Measurements from ENCODE around the gene USP31. TPM values are rescaled to one million over a fixed set of nuclear protein-coding genes. Genes with fewer than 3 reads are reported as not detected.

Gene USP31
- total and polyA plus RNA-seq, 2 of the 8 experiments (the other 6 are each of a cell fraction or from before 2014, with no cell fraction given), result 6.7 to 19.0 TPM

- Histone ChIP-seq H3K79me2 (ENCODE audit: control insufficient read depth in 1 of 2, insufficient read depth in 2 of 2, low read length in 2 of 2) (no peaks in the 10 kb centered on the region), H2BK15ac (ENCODE audit: low read length) (no peak overlapping the region), H3K4ac (replicated peaks; ENCODE audit: insufficient read length, low read depth, low read length) (no peak overlapping the region), H3K4me1 (replicated peaks in 1 of 4; ENCODE audit: control insufficient read depth in 3 of 4, insufficient read depth in 4 of 4, low read length in 3 of 4) (peaks cover 0 to 8% (median 4%) of the 10 kb centered on the region in 4 experiments; a peak in 4 of 7 replicates), H3K36me3 (ENCODE audit: control insufficient read depth in 2 of 4, insufficient read depth in 4 of 4, low read length in 3 of 4) (no peaks in the 10 kb centered on the region), H2AK5ac (ENCODE audit: low read depth, low read length) (no peak overlapping the region), H4K20me1 (replicated peaks in 1 of 2; ENCODE audit: control insufficient read depth in 1 of 2, insufficient read depth in 2 of 2, low read length in 2 of 2) (no peaks in the 10 kb centered on the region), H3K56ac (replicated peaks; ENCODE audit: insufficient read length, low read depth, low read length) (no peak overlapping the region), H3K9ac (replicated peaks in 1 of 4; ENCODE audit: extremely low read depth in 1 of 4, low read depth in 3 of 4, low read length in 3 of 4) (no peak overlapping the region), H3K4me3 (ENCODE audit: extremely low read depth in 1 of 4, insufficient read depth in 2 of 4, low read depth in 3 of 4, low read length in 4 of 4) (no peak overlapping the region), H3K79me1 (ENCODE audit: low read depth, low read length) (no peaks in the 10 kb centered on the region), H3K9me3 (ENCODE audit: insufficient read depth in 2 of 2, low read depth in 1 of 2, low read length in 1 of 2) (no peaks in the 10 kb centered on the region), H3K18ac (ENCODE audit: extremely low read depth, low read length) (no peak overlapping the region), H2BK12ac (ENCODE audit: low read depth, low read length) (no peak overlapping the region), H3K14ac (ENCODE audit: insufficient read length) (no peak overlapping the region), H4K5ac (ENCODE audit: insufficient read length, low read depth, low read length) (no peak overlapping the region), H4K8ac (ENCODE audit: extremely low read depth, insufficient read depth, low read length) (no peak overlapping the region), H3K27ac (ENCODE audit: low read depth, low read length) (no peak overlapping the region), H3K23ac (ENCODE audit: insufficient read length) (no peak overlapping the region), H3K23me2 (ENCODE audit: low read depth, low read length) (peaks cover 8% of the 10 kb centered on the region; the same call in 1 of the 2 replicates), H2AFZ (ENCODE audit: low read length) (no peak overlapping the region; the same call in 1 of the 2 replicates), H2BK120ac (replicated peaks; ENCODE audit: low read depth, low read length) (no peak overlapping the region), H3K27me3 (replicated peaks in 1 of 4; ENCODE audit: control insufficient read depth in 3 of 4, extremely low read depth in 1 of 4, insufficient read depth in 3 of 4, low read length in 3 of 4) (peaks cover 7 to 23% (median 16%) of the 10 kb centered on the region in 4 experiments), H2BK20ac (ENCODE audit: low read length) (no peak overlapping the region), H2BK5ac (ENCODE audit: low read depth, low read length) (no peak overlapping the region), H4K91ac (replicated peaks; ENCODE audit: insufficient read length, low read length) (no peak overlapping the region), H3K4me2 (ENCODE audit: insufficient read depth in 1 of 2, low read depth in 2 of 2, low read length in 2 of 2) (no peak overlapping the region)
- FAIRE-seq, result no peak
- 87% methylated on average over 9 of the region's 11 CpGs; no CpG with 5 or more reads in 1 of the 2 experiments for whole genome bisulfite sequencing, 2 experiments (ENCODE audit: extremely low coverage in 1 of 2, insufficient coverage in 1 of 2, insufficient read length in 1 of 2, insufficient replicate concordance in 2 of 2, low coverage in 1 of 2, low lambda C conversion rate in 2 of 2, missing lambda C conversion rate in 1 of 2)
- POLR2A ChIA-PET (ENCODE audit: partially characterized antibody), result interaction anchor here (0.9 to 1.3 kb wide), 2 partner anchors 19 to 97 kb away, joined by 3 to 4 read pairs; no protein-coding TSS in a partner anchor
- TF ChIP-seq CHD2 (IDR thresholded peaks at IDR 0.05; ENCODE audit: low read length), result no peak
- TF ChIP-seq CREB1 (IDR thresholded peaks at IDR 0.05), result no peak
- no peak for TF ChIP-seq BACH1 (IDR thresholded peaks at IDR 0.05; ENCODE audit: low read length)
- TF ChIP-seq EP300 (IDR thresholded peaks at IDR 0.05; ENCODE audit: borderline replicate concordance in 1 of 2, low read depth in 2 of 2, low read length in 2 of 2), result no peak
- TF ChIP-seq SUZ12 (IDR thresholded peaks at IDR 0.05; ENCODE audit: low read length), result no peak
- no peak for TF ChIP-seq MAFK (IDR thresholded peaks at IDR 0.05; ENCODE audit: low read depth, low read length)
- no peak for TF ChIP-seq TBP (IDR thresholded peaks at IDR 0.05; ENCODE audit: low read depth, low read length)
- no peak for TF ChIP-seq TCF12 (IDR thresholded peaks at IDR 0.05; ENCODE audit: low read depth, low read length)
- TF ChIP-seq YY1 (IDR thresholded peaks at IDR 0.05; ENCODE audit: low read depth, low read length), result no peak
- no peak for TF ChIP-seq KDM1A (IDR thresholded peaks at IDR 0.05; ENCODE audit: borderline replicate concordance, low read length)
- no peak for TF ChIP-seq BRCA1 (IDR thresholded peaks at IDR 0.05; ENCODE audit: low read depth, low read length)
- no peak for TF ChIP-seq TAF1 (IDR thresholded peaks at IDR 0.05; ENCODE audit: low read depth, low read length)
- TF ChIP-seq EZH2 (IDR thresholded peaks at IDR 0.05; ENCODE audit: low read depth, low read length, severe bottlenecking), result no peak
- CTCF ChIA-PET (ENCODE audit: partially characterized antibody), result interaction anchor here (0.5 to 14.8 kb wide), 9 partner anchors 15 to 249 kb away, joined by 3 to 178 read pairs (median 3); no protein-coding TSS in a partner anchor
- no peak for DNase-seq (ENCODE audit: low read depth in 1 of 2, low spot score in 2 of 2)
Measured at GRCh38 chr16:23185656-23186055, 36.4 kb upstream of the USP31 start.
